Measurements from ENCODE around the gene ZNF662. TPM values are rescaled to one million over a fixed set of nuclear protein-coding genes. Genes with fewer than 3 reads are reported as not detected.
A peak's percentile ranks its signal among the peaks of the same experiment; 100 is the strongest.

Gene ZNF662
- total and polyA plus RNA-seq, 9 of the 15 experiments (the other 6 are each of a cell fraction or from before 2014, with no cell fraction given) = 0.07 to 0.55 (median 0.27) TPM

GRCh38 chr3:42865256-42865655, 40.7 kb upstream of the ZNF662 start:
- POLR2A ChIA-PET = interaction anchor here (0.9 kb wide), 1 partner anchor 9 kb away, joined by 4 read pairs; no protein-coding TSS in a partner anchor

More at GRCh38 chr3:42865256-42865655, 40.7 kb upstream of the ZNF662 start:
- H2AFZ ChIP-seq (ENCODE audit: low read depth, low read length) = no peak overlapping the region
- no TSS peak for BruUV-seq (replicated peaks)
- 4% methylated on average over 8 of the region's 8 CpGs for WGBS (ENCODE audit: insufficient coverage, low coverage, missing lambda C conversion rate)
- no peak overlapping the region for H3K9ac ChIP-seq (ENCODE audit: insufficient read depth in 1 of 2, low read depth in 2 of 2, low read length in 2 of 2)
- no peak for TF ChIP-seq GATAD2A (IDR thresholded peaks at IDR 0.05)
- TF ChIP-seq BCLAF1 (IDR thresholded peaks at IDR 0.05; ENCODE audit: borderline replicate concordance in 1 of 2, control insufficient read depth in 1 of 2, low read depth in 2 of 2, low read length in 1 of 2) = no peak
- no peak for TF ChIP-seq PPARD (CRISPR knock-in tag; IDR thresholded peaks at IDR 0.05)
- TF ChIP-seq ZNF766 (CRISPR knock-in tag; conservative IDR thresholded peaks at IDR 0.05) = no peak
- H3K27ac ChIP-seq (ENCODE audit: extremely low read depth, low read depth, low read length) = no peak overlapping the region
- no peaks in the 10 kb centered on the region for H3K36me3 ChIP-seq (ENCODE audit: control insufficient read depth, insufficient read depth, low read length)
- H3K27me3 ChIP-seq (ENCODE audit: control insufficient read depth in 2 of 2, insufficient read depth in 2 of 2, low read length in 2 of 2) = peaks cover 16 to 55% of the 10 kb centered on the region in 2 experiments; a peak in 4 of 5 replicates
- H3K9me3 ChIP-seq (replicated peaks; ENCODE audit: control insufficient read depth, insufficient read depth, low read depth, low read length) = no peaks in the 10 kb centered on the region
- no peak overlapping the region for H3K4me2 ChIP-seq (ENCODE audit: insufficient read depth, low read length)
- no peaks in the 10 kb centered on the region; a peak in 1 of 5 replicates for H3K4me1 ChIP-seq (replicated peaks in 1 of 2; ENCODE audit: control insufficient read depth in 2 of 2, insufficient read depth in 2 of 2, low read length in 2 of 2)
- H3K4me3 ChIP-seq = no peak overlapping the region
- FAIRE-seq (no peak), DNase-seq (ENCODE audit: extremely low read depth in 1 of 4, low spot score in 3 of 4) (no peak), ATAC-seq (peak; percentile 25; the same call in 1 of the 3 replicates)
- H4K20me1 ChIP-seq (replicated peaks; ENCODE audit: control insufficient read depth, insufficient read depth, low read length) = no peaks in the 10 kb centered on the region
- intact Hi-C loops (cut with micrococcal nuclease) (no loop called here), in situ Hi-C loops (cut with MboI) (no loop called here)
- CTCF ChIA-PET (ENCODE audit: low intra/inter-chr PET ratio) = interaction anchor here (0.6 to 0.7 kb wide), 2 partner anchors 8 to 34 kb away, joined by 5 to 6 read pairs; no protein-coding TSS in a partner anchor
- no peaks in the 10 kb centered on the region for H3K9me1 ChIP-seq (ENCODE audit: control insufficient read depth, insufficient read depth, low read length)
- no peaks in the 10 kb centered on the region for H3K79me2 ChIP-seq (ENCODE audit: control insufficient read depth, insufficient read depth, low read length)

All from K562 (cell line).